ENCODE measurements around the gene CHGA.

CHGA gene

GRCh38 chr14:92953526-92953925 lies 30.6 kb downstream of the CHGA start:
- H3K9me3 Mint-ChIP-seq, result no peaks in the 10 kb centered on the region
- peak overlapping the region; percentile 55 for H3K27ac Mint-ChIP-seq
- H3K4me3 Mint-ChIP-seq, result no peak overlapping the region
- ATAC-seq, result no peak
- H3K4me1 Mint-ChIP-seq, result peaks cover 18% of the 10 kb centered on the region
- H3K36me3 Mint-ChIP-seq, result peaks cover 81% of the 10 kb centered on the region
- H3K27me3 Mint-ChIP-seq, result no peaks in the 10 kb centered on the region

DNA sequence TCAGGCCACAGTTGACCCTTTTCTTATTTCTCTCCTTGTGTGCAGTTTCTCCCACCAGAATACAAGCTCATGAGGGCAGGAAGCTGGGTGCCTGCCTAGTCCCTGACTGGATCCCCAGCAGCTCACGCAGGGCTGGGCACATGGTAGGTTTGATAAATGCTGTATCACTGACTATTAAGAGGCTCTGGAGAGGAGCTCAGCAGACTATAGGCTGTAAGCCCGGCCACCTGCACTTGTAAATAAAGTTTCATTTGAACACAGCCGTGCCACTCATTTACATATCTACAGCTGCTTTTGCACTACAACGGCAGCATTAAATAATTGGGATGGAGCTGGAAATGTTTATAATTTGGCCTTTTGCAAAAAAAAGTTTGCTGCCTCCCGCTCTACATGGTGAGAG lies 32.0 kb downstream of the CHGA start:
- Mint-ChIP-seq H3K9me3 (no peaks in the 10 kb centered on the region), H3K27ac (peak overlapping the region; percentile 55), H3K4me3 (no peak overlapping the region), H3K27me3 (no peaks in the 10 kb centered on the region), H3K36me3 (peaks cover 69% of the 10 kb centered on the region), H3K4me1 (peaks cover 18% of the 10 kb centered on the region)
- ATAC-seq, result no peak

DNA sequence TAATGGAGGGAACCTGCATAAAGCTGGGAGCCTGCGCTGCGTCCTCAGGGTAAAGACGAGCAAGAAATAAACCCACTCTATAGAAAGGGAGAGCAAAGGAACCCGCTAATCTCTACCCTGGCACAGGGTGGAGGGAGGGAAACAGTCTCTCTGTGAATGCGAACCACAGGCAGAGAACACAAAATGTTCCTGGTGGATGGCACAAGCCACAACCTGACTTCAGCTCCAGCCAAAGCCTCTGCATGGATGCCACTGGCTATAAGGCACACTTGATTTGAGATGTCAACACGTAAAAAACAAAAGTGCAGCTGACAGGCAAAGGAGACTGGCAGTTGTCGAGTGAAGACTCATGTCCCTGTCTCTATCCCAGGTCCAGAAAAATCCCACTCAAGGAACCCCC lies 32.4 kb downstream of the CHGA start:
- Mint-ChIP-seq H3K4me1 (peaks cover 18% of the 10 kb centered on the region), H3K4me3 (no peak overlapping the region), H3K9me3 (no peaks in the 10 kb centered on the region), H3K27ac (peak overlapping the region; percentile 55), H3K27me3 (no peaks in the 10 kb centered on the region), H3K36me3 (peaks cover 65% of the 10 kb centered on the region)
- ATAC-seq, result no peak

DNA sequence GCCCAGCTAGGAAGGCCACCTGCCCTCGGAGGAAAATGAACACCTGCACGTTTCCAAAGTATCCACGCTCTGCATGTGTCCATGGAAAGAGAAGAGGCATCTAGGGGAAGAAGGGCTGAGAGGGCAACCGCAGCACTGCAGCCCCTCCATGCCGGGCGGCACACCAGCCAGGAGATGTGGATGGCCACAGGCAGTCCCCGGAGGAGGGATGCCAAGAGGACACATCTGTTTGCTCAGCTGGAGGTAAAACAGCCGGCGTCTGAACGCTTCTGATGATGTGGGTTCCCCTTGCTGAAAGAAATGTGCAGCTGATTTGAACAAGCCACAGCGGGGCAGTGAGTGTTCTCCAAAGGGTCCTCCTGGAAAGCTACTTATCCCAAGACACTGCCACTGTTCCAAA lies 34.0 kb downstream of the CHGA start:
- Mint-ChIP-seq H3K27me3 (no peaks in the 10 kb centered on the region), H3K9me3 (no peaks in the 10 kb centered on the region), H3K27ac (peak overlapping the region; percentile 57), H3K36me3 (peaks cover 60% of the 10 kb centered on the region), H3K4me3 (no peak overlapping the region), H3K4me1 (peaks cover 13% of the 10 kb centered on the region)
- ATAC-seq, result no peak

- Mint-ChIP-seq H3K9me3 (no peaks in the 10 kb centered on the region), H3K27ac (no peak overlapping the region), H3K4me3 (no peak overlapping the region), H3K36me3 (peaks cover 48% of the 10 kb centered on the region), H3K27me3 (no peaks in the 10 kb centered on the region), H3K4me1 (no peaks in the 10 kb centered on the region)
- no peak for ATAC-seq
These were observed 35.6 kb downstream of the CHGA start for GRCh38 chr14:92958373-92959188.

DNA sequence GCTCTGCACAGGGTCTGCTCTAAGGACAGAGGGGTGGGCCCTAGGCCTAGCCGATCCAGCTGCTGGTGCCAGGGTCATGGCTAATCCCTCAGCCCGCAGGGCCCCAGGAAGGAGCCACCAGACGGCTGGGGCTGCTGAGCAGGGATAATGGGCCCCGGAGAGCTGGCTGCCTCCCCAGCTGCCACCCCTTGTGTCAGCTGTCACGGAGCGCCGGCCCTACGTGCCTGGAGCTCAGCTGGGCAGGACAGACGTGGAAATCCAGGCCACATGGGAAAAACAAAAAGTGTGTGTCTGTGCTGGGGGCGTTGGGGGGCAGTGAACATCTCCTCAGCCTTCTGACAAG lies 36.2 kb downstream of the CHGA start:
- no peaks in the 10 kb centered on the region for H3K9me3 Mint-ChIP-seq
- no peaks in the 10 kb centered on the region for H3K27me3 Mint-ChIP-seq
- H3K4me3 Mint-ChIP-seq, result no peak overlapping the region
- H3K27ac Mint-ChIP-seq, result no peak overlapping the region
- no peaks in the 10 kb centered on the region for H3K4me1 Mint-ChIP-seq
- ATAC-seq, result peak; percentile 42
- H3K36me3 Mint-ChIP-seq, result peaks cover 42% of the 10 kb centered on the region

GRCh38 chr14:92959761-92960680 lies 37.1 kb downstream of the CHGA start:
- no peak for ATAC-seq
- Mint-ChIP-seq H3K4me3 (no peak overlapping the region), H3K4me1 (peaks cover 4% of the 10 kb centered on the region), H3K27ac (no peak overlapping the region), H3K9me3 (no peaks in the 10 kb centered on the region), H3K27me3 (no peaks in the 10 kb centered on the region), H3K36me3 (peaks cover 38% of the 10 kb centered on the region)

- Mint-ChIP-seq H3K4me3 (no peak overlapping the region), H3K27ac (no peak overlapping the region), H3K4me1 (peaks cover 13% of the 10 kb centered on the region), H3K36me3 (peaks cover 37% of the 10 kb centered on the region), H3K9me3 (no peaks in the 10 kb centered on the region), H3K27me3 (no peaks in the 10 kb centered on the region)
- ATAC-seq, result no peak
These were observed 38.0 kb downstream of the CHGA start for GRCh38 chr14:92960706-92961566.

DNA sequence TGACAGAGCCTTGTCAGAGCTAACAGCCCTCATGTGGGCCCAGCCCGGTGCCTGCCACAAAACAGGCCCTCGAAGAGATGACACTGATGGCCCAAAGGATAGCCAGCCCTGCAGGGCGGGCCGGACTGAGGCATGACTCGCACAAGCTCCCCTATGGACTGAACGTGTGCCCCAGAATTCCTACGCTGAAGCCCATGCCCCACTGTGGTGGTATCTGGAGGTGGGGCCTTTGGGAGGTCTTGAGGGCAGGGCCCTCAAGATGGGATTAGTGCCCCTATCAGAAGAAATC lies 38.6 kb downstream of the CHGA start:
- Mint-ChIP-seq H3K4me3 (no peak overlapping the region), H3K27me3 (no peaks in the 10 kb centered on the region), H3K27ac (no peak overlapping the region), H3K9me3 (no peaks in the 10 kb centered on the region), H3K36me3 (peaks cover 32% of the 10 kb centered on the region), H3K4me1 (peaks cover 13% of the 10 kb centered on the region)
- no peak for ATAC-seq

GRCh38 chr14:92962031-92962830 lies 39.3 kb downstream of the CHGA start:
- no peak overlapping the region for H3K4me3 Mint-ChIP-seq
- no peak for ATAC-seq
- no peaks in the 10 kb centered on the region for H3K9me3 Mint-ChIP-seq
- no peaks in the 10 kb centered on the region for H3K27me3 Mint-ChIP-seq
- H3K27ac Mint-ChIP-seq, result no peak overlapping the region
- peaks cover 28% of the 10 kb centered on the region for H3K36me3 Mint-ChIP-seq
- peaks cover 20% of the 10 kb centered on the region for H3K4me1 Mint-ChIP-seq

DNA sequence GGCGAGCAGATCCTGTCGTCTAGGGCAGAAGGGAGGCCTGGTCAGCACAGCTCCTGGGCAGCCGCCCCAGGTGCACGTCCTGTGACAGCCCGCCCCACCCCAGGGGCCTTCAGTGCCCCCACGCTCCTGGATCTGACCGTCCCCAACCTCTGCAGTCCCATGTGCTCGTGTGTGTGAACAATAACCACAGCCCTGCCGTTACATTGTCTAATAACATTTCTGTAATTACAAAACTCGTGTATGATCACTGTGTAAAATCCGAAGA lies 39.8 kb downstream of the CHGA start:
- Mint-ChIP-seq H3K9me3 (peaks cover 4% of the 10 kb centered on the region), H3K4me1 (peaks cover 25% of the 10 kb centered on the region), H3K4me3 (no peak overlapping the region), H3K27ac (no peak overlapping the region), H3K27me3 (no peaks in the 10 kb centered on the region), H3K36me3 (peaks cover 28% of the 10 kb centered on the region)
- no peak for ATAC-seq

- H3K4me3 Mint-ChIP-seq, result no peak overlapping the region
- H3K27ac Mint-ChIP-seq, result no peak overlapping the region
- H3K36me3 Mint-ChIP-seq, result peaks cover 28% of the 10 kb centered on the region
- no peaks in the 10 kb centered on the region for H3K27me3 Mint-ChIP-seq
- H3K4me1 Mint-ChIP-seq, result peaks cover 27% of the 10 kb centered on the region
- no peak for ATAC-seq
- H3K9me3 Mint-ChIP-seq, result peaks cover 4% of the 10 kb centered on the region
These were observed 40.6 kb downstream of the CHGA start for GRCh38 chr14:92963301-92964123.

GRCh38 chr14:92964124-92965109 lies 41.5 kb downstream of the CHGA start:
- no peak overlapping the region for H3K4me3 Mint-ChIP-seq
- H3K9me3 Mint-ChIP-seq, result peaks cover 4% of the 10 kb centered on the region
- no peaks in the 10 kb centered on the region for H3K27me3 Mint-ChIP-seq
- no peak for ATAC-seq
- H3K36me3 Mint-ChIP-seq, result peaks cover 35% of the 10 kb centered on the region
- peaks cover 27% of the 10 kb centered on the region for H3K4me1 Mint-ChIP-seq
- H3K27ac Mint-ChIP-seq, result peak overlapping the region; percentile 46

All from stimulated activated memory B cell treated with anti-CD40 and anti-IgM and Interleukin-4, amounts not matched to agents 10 μg/mL and 1 μg/mL and 100 μg/mL, for 72 hours (primary cell).